Left cardiac atrium (tissue), 4 donors: ENCODE results near the gene ABLIM1. TPM values are rescaled to one million over a fixed set of nuclear protein-coding genes. Genes with fewer than 3 reads are reported as not detected.

Source experiments
- ATAC-seq, 2 donors: fragments of 200-7000 bp; cut with Tn5 transposase; one replicate each; pipeline ENCODE4 v1.9.1; 2020; ENCODE audit warnings: mild to moderate bottlenecking in 2 of 2, moderate library complexity in 2 of 2
- DNase-seq: peaks from one replicate; pipeline ENCODE4 v3.0.0-alpha.2; 2020
- intact Hi-C, 2 donors: fragments of 100-400 bp; cut with DNase I; formaldehyde crosslinking; loops; one replicate each; pipeline versions ENCODE4 v1.14.1 to v1.15.1; 2022 to 2023
- total RNA-seq, 2 donors: library from RNA; stranded (reverse); fragmentation: NEBNext Ultra II Directional; extraction: Animal tissue kit (Norgen Biotek cat#: 25700); gene quantifications; one replicate each; pipeline ENCODE4 v1.2.1, GENCODE V29; 2021
- donor health status: DM: no; HTN: yes; CAD: no.
- donor health status: DM: no; HTN: yes; CAD: no; lungs with severe emphysema.
- donor health status: DM: yes; HTN: yes; CAD: no.
- donor health status: Dilated cardiomyopathy.

ABLIM1 gene
- total RNA-seq, 2 donors from 2014 or later: 292 to 305 TPM

DNA sequence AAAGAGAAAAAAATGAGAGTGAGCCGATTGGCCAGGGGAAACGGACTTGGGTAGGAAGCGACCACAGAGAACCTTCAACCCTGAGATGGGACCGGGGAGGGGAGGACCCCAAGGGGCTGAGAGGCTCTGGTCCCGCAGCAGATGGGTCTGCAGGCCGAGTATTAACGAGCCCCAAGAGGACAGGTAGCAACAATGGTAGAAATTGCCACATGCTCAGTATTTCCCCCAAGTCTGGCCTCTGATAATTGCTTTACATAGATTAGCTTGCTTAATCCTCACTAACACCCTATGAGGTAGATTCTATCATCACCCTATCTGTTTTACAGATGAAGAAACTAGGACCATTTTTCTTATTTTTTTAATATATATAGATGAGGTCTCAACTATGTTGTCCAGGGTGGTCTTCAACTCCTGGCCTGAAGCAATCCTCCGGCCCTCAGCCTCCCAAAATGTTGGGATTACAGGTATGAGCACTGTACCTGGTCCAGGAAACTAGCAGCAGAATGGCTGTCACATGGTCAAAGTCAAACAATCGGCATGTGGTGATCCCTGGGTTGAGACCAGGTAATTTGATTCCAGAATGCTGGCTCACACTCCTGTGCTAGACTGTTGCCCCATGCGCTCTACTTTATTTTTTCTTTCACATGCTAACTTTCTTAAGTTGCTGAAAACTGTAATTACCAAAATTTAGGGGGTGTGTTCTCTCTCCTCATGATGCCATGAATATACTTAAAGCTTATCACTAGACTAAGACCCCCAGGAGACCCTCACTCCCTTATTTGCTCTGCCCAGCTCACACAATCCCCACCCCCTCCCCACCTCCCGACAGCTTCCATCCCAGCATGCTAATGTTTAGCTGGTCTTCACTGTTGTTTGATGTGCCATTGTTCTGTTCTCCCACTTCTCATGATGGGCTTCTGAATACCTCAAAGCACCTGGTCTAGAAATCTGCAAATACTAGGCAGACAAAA lies 185.9 kb downstream of the ABLIM1 start:
- DNase-seq: no peak
- ATAC-seq: no peak

DNA sequence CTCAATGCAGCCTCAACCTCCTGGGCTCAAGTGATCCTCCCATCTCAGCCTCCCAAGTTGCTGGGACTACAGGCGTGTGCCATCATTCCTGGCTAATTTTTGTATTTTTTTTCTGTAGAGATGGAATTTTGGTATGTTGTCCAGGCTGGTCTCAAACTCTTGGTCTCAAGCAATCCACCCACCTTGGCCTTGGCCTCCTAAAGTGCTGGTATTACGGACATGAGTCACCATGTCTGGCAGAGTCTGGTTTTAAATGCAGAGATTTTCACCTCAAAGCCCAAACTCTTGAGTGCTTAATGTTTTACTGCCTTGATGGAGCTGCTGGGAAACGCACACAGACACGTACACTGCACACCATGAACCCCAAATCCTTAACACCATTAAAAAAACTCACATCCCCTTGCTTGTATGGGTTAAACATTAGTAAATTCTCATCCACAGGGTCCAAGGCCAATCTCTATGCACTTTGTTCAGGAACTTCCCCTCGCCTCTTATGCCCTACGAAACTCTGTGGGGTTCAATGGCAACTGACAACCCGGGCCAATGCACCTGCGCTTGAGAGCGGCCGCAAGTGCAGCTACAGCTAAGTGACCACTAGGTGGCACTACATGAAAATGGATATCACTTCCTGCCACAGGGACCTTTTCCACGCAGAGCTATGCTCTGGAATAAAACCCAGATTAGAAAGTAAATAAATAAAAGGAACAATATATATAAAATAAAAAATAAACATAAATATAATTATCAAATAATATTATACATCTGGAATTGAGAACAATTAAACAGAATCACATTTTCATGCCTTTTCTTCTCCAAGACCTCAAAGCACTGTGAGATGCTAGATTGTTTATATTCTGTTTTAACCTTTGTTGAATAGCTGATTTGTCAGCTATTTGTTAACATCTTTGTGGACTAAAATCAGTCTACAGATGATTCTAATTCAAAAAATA lies 186.8 kb downstream of the ABLIM1 start:
- ATAC-seq: peak; percentile 76 to 87

More for the DNA sequence above, 185.9 kb downstream of the ABLIM1 start:
- intact Hi-C loops: loop anchor here (2.0 to 10.0 kb wide), 4 partner anchors 75 to 310 kb away; no protein-coding TSS in a partner anchor

DNA sequence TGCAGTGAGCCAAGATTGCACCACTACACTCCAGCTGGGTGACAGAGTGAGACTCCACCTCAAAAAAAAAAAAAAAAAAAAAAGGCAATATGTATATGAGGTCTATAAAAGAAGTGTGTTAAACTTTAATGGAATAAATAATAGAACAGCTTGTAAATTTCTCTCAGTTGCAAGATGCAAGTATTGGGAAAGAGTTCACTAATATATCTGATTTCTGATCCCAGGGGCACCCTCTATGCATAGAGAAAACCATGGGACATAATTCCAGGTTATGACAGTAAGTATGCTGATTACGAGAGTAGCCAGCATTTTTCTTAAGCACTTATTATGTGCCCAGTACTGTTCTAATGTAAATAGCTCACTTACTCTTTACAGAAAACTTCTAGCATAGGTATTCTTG lies 187.7 kb downstream of the ABLIM1 start:
- intact Hi-C loops: loop anchor here (5.0 to 10.0 kb wide), 3 partner anchors 77 to 312 kb away; no protein-coding TSS in a partner anchor
- DNase-seq (no peak), ATAC-seq (no peak)

More for the DNA sequence above, 186.8 kb downstream of the ABLIM1 start:
- intact Hi-C loops: loop anchor here (5.0 to 10.0 kb wide), 3 partner anchors 76 to 311 kb away; no protein-coding TSS in a partner anchor
- DNase-seq: peak; percentile 68

DNA sequence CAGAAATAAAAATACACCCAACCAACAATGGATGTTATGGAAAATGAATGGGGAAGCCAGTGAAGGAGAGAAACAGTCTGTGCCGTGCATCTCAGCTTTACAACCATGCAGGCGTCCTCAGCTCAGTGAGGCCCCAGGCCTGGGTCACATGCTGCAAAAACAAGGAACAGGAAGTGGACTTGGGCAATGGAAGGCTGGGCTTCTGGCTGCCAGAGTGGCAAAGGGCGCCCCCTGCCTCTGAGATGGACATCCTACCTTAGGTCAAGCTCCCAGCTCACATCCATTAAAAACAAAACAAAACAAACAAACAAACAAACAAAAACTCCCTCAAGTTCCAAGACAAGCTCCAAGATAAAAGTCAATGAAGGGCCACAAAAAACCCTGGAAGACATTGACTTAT lies 199.1 kb downstream of the ABLIM1 start:
- intact Hi-C loops: no loop called here
- DNase-seq: peak; percentile 44

DNA sequence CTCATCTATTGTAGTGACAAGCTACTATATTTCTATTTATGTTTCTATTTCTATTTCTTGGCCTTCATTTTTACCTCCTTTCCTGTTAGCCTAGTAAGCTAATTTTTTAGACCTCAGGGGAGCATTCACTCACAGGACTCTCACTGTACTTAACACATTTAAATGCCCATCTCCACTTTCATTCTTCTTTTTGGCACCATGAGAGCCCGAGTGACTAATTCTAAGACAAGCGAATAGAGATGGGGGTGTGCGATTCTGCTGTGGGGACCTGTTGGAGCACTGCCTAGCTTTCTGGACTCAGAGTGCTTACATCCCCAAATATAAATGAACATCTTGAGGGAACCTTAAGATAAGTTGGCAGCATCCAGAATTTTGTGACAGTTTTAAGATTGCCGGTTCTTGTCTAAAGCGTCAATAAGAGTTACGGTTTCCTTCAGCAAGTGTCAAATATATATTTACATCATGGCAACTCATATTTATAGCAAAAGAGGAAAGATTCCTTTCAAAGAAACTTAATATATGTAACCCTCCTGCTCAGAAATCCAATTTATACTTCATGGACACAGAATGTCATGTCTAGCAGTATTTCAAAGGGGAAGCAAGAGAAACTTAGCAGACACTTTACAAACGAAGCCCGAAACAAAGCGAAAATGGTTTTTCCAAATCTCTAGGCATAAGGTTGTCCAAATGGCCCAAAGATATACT lies 199.7 kb downstream of the ABLIM1 start:
- intact Hi-C loops: no loop called here
- no peak for ATAC-seq
- DNase-seq: no peak

More for the DNA sequence above, 199.1 kb downstream of the ABLIM1 start:
- peak in 1 of 2 donors; percentile 63 for ATAC-seq

DNA sequence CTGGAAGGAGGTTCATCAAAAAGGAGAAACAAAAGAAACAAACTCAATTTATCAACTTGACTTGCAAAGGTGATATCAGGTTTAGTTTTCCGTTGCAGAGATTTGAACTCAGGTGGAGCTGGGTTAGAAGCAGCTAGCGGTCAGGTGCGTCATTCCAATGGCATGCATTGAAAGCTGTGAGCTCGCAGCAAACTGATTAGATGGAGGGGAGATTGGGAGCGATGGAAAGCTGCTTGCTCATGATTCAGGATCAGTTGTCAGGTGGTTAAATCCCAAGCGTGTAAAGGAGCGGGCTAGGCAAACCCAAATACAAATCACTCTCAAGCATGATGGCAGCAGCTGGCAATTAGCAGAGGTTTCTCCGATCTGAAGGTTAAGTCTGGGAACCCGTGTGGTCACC lies 204.5 kb downstream of the ABLIM1 start:
- intact Hi-C loops: no loop called here
- DNase-seq (no peak), ATAC-seq (no peak)

DNA sequence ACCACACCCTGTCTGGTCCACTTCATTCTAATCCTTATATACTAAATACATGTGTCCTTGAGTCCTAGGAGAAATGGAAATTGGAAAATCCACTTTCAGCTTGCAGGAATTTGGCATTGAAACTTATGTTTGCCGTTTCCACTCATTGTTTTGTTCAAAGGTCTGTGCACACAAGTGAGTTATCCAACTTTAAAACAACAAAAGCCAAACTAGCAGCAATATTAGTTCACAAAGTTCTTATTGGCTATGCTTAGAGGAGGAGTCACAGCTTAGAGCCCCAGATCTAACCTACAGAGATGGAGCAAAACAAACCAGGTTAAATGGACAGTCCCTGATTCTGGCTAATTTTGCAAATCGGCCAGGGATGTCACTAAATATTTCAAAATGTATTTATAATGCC lies 209.2 kb downstream of the ABLIM1 start:
- DNase-seq (no peak), ATAC-seq (no peak)
- intact Hi-C loops: no loop called here

DNA sequence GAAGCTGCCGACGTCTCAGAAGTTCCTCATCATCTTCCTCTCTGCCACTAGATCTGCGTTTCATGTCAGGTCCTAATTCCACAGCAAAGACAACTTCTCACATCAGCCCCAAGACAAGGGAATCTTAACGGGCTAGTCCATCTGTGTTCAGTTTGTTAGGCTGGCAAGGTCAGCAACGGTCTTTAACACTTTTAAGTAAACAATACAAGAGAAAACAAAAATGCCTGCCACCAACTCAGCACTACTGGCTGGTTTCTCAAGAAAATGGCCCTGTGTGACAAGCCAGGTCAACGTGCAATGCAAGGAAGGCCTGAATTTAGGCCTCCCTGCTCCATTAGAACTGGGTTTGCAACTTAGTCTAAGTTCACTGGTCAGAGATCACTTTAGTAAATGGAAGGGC lies 212.7 kb downstream of the ABLIM1 start:
- intact Hi-C loops: no loop called here
- ATAC-seq (no peak), DNase-seq (no peak)

DNA sequence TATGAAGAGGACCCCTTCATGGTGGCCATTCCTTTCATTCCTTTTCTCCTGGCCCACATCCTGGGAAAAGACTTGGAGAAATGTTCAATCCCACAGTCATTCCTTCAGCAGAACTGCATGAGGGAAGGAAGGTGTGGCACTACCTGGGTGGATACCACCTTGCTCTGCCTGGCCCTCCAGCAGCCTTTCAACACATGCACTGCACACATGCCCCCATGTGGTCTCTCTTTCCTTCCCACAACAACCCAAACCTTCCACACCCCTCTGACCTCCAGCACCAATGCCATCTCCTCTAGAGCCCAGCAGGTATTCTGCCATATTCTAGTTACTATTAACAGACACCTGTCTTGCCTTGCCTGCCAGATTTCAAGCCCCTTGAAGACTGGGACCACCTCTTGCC lies 213.3 kb downstream of the ABLIM1 start:
- ATAC-seq: no peak
- intact Hi-C loops: no loop called here
- DNase-seq: no peak

DNA sequence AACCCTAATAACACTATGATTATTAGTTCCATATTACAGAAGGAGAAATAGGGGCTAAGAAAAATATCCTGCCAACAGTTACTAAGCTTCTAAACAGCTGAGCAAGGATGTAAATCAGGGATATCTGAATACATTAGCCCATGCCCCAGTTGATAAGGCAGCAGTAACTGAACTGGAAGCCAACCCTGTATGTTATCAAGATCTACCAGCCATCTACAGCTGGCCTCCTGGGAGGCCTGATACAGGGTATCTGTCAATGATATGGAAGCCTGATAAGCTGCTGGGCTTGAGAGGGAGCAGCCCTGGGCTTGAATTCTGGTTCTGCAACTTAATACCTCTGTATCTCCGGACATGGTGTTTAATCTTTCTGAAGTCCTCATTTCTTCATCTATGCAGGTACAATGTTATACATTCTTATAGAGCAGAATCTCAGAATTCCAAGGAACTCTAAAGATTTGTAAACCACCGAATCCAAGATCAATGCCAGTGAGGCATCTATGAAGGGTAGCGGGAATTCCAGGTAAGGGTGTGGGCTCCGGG lies 215.9 kb downstream of the ABLIM1 start:
- no peak for ATAC-seq

DNA sequence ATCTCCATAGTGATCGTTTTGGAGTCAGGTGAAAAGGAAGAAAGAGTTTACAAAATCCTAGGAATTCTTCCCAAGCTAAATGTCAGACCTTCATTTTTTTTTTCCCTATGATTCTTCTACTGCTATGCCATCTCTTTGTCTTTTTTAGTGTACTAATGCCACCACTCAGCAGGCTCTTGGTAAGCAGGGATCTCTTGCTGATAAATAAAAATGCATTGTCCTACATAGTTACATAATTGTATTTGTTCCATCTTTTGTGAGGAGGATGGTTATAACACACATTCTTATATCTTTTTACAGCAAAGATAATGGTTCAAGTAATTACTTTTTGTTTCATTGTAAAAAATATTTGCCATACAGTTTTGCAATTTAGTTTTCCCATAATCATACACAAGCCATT lies 217.0 kb downstream of the ABLIM1 start:
- DNase-seq: no peak
- no peak for ATAC-seq
- intact Hi-C loops: no loop called here

More for the DNA sequence above, 215.9 kb downstream of the ABLIM1 start:
- intact Hi-C loops: no loop called here
- DNase-seq: no peak

DNA sequence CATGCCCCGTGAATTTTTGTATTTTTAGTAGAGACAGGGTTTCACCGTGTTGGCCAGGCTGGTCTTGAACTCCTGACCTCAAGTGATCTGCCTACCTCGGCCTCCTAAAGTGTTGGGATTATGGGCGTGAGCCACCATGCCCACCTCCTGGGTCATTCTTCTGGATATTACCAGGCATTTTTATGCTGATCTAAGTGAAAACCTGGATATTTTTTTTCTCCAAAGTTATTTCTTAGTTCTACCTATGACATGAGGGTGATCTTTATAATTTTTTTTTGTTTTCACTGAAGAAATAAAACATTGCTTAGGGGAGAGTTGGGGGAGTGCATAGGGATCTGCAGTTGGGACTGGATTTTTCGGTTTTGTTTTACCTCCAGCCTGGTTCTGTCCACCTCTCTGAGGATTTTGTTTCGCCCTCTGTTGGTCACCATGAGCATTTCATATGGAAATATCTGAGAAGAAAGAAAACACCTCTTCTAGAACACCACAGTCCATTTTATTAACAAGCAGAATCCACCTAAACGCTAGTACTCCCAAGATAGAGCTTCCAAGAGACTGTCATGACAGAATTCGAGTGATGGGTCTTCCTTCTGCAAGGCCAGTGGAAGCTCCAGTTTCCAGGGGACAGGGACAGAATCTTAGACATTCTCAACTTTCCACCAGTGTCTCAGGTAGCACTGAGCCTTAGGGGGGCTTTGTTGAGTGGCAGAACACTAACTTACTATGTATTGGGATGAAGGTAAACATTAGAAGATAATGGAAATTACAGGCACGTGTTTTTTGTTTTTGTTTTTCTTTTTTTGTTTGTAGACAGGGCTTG lies 220.4 kb downstream of the ABLIM1 start:
- ATAC-seq: no peak
- intact Hi-C loops: loop anchor here in 1 of 2 donors (5.0 kb wide), 1 partner anchor 135 kb away; no protein-coding TSS in a partner anchor
- DNase-seq: no peak

DNA sequence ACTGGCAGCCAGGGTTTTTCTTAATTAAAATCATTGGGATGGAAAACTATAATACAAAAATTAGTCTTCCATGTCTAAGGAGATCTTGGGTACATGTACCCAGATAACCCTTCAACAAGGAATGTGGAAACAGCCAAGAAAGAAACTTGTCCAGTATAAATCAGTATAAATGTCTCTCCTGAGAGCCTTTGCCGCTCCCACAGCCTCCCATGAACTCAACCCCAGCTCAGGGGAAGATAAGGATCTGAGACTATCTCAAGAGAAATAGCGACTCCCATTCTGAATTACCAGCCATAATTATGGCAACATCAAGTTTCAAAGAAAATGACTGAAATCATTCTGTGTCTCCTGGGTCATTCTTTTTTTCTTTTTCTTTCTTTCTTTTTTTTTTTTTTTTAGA lies 221.1 kb downstream of the ABLIM1 start:
- DNase-seq (no peak), ATAC-seq (no peak)
- intact Hi-C loops: loop anchor here in 1 of 2 donors (5.0 kb wide), 1 partner anchor 135 kb away; no protein-coding TSS in a partner anchor

DNA sequence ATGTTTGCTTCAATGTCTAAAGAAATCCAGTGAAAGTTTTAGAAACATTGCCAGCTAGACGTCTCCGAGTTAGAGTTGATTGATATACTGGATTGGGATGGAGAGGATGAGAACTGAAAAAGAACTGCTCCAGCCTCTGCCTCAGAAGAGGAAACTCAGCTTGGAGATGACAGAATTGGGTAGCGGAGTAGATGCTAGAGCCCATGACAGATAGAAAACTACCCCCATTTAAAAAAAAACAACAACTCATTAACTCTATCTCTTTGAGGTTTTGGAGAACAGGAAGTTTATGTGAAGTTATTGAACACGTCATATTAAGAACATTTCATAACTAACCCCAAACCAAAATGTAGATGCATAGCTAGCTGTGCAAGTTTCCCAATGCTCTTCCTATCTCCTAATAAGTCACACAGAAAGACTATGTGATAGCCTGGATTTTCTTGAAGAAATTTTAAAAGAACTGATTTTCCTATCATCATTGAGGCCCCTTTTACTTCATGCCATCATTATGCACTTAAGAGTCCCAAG lies 225.4 kb downstream of the ABLIM1 start:
- ATAC-seq (no peak), DNase-seq (no peak)
- intact Hi-C loops: no loop called here

DNA sequence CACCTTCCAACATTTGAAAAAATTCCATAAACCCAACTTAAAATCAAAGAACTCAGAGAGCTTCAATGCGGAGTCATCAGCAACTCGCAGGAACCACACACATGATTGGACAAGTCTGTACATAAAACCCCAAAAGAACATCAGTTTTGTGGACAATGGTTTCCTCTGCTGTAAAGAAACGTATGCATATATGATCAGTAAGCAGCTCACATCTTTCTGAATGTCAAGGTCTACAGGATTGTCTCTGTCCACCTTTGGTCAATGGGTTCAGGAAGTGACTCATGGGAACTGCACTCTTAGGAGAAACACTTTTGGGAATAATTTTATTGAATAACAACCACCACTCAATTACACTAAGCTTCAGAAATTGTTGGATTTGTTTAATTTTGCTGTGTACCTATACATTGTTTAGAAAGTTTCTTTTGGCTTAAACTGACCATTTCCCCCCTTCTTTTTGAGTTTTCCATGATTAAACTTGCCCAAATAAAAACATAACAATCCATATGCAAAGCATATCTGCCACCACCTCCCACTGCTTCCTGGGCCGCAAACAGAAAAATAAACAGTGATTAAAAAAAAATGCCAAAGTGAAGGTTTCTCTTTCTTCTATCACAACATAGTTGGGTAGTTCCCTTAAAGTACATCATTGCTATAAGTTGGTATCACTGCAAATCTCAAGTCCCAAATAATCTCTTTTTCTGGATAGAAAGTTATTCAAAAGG lies 226.5 kb downstream of the ABLIM1 start:
- intact Hi-C loops: no loop called here
- ATAC-seq (no peak), DNase-seq (no peak)

DNA sequence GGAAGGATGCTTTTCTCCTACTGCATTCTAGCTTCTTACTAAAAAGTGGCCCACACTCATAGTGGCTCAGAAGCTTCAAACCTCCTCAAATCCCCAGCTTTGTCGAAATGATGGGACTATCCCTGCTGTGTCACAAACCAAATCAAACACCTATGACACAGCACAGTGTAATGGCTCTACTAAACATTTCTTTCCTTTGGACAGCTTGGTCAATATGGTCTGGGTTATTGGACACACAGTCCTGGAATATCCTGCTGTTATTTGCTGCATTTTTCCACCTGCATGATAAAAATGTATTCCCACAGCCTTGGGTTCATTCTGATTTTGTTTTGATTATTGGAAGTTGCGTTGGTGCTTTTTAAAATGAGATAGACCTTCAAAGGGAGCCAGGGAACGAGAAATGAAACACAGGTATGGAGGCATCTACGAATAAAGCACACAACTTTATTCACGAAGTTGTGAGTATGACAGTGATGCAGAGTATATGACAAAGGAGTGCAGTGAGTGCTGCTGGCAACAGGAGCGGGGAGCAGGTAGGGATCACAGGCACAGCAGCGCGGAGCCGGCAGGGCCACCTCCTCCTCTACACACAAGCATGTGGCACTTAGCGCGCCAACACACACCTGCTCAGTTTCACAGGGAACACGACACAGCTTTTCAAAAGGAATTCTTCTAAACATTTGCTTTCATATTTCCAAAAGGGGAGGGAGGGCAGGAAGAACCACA lies 227.2 kb downstream of the ABLIM1 start:
- ATAC-seq (no peak), DNase-seq (no peak)
- intact Hi-C loops: no loop called here
